NCI-H82 treated with DMSO at 0.1 percent for 48 hours (cell line): Measurements from ENCODE around the gene SH3RF1.
A peak's percentile ranks its signal among the peaks of the same experiment; 100 is the strongest.
"Not testable (repeated sequence)": the region's sequence is repeated elsewhere in the genome, so short reads cannot be mapped to it uniquely, and the experiment has no call there.

Source experiments
- DNase-seq: peaks from one replicate; lab custom pipeline; 2025; ENCODE audit not compliant: unreplicated experiment; lab: John Stamatoyannopoulos, UW

SH3RF1 gene

DNA sequence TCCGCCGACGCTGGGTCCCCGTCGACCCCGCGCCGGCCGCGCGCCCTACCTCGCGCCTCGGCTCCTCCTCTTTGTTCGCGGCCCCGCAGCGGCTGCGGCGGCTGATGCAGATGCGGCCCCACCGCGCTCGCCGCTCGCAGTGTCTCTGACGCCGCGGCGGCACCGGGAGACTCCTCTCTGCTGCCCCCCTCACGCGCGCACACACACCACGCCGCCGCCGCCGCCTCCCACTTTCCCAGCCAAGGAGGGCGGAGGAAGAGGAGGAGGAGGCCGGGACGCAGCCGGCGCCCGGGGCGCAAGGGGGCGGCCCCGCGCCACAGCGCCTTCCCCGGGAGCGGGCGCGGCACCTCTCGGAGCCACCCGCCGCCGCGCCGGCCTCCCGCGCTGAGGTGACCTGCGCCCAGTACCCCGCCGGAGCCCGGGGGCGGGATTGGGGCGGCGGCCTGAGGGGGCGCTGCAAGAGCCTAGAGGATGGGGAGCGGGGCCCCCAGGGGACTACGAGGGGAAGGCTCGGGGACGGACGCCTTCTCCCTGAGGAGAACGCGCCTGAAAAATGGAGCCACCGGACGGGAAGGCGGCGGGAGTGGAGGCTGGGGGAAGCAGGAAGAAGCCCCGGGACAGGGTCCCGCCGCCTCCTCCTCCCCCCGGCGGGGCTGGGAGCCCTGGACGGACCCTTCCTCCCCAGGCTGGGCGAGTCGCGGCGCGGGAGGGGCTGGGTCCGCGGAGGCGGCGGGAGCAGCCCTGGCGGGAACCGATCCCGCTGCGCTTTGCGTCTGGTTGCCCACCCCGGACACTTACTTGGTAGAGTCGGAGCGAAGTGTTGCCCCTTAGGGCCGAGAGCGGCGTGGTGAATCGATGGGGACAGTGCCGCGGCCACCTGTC, at the start of gene SH3RF1:
TSS of gene SH3RF1 (minus strand) at position 147 of the 882 bp plus-strand sequence. CDS start 1,744 bp downstream, outside the sequence.
- DNase-seq = peak; percentile 17

DNA sequence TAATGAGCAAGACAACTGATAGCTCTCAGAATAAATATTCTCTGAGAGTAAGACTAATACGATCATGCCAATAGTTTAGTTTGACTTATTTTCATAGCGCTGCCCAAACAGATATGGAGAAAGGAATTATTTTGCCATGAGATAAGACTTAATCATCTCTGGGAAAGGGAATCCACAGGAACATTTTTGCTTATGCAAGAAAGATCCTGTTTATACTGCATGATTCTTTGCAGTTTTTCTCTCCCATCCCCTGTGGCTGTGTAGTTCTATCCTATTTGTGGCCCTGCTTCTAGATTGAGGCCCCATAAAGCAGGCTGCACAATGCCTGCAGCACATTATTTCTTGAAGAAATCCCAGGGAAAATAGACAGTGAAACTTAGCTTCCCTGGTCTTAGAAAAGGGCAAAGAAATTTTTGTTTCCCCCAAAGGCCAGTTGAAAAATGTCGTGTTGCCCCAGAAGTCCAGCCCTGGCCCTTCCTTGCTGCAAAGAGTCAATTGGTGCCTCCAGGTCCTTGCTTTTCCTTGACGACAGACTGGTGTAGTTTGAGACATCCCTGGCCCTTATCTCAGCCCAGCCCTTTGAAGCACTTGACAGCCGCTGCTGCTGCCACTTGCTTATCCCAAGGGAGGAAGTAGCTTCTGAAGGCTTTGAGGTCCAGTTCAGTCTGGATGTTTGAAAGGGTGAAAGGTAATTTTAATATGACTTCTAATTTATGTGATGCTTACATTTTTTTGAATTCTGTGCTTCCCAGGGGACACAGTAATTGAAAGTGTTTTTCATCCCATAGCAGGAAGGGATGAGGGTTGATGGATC, 45.0 kb upstream of the SH3RF1 start:
- DNase-seq = peak; percentile 20

DNA sequence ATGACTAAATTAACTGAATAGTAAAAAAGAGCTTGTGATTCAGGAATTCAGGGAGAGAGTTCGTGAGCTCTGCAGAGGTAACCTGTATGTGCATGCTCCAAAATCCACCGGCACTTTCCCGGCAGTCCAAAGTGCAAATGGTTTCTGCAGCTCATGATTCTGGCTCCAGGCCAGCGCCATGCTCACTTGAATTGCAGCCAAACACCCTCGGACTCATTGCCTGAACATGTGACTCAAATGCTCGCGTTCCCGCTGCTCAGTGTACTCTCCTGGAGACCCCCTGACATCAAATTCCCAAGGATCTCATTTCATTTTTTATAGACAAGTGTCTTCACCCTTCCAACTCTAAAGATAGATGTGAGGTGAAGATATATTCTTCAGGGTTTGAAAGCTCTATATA, 44.1 kb upstream of the SH3RF1 start:
- DNase-seq = no peak

DNA sequence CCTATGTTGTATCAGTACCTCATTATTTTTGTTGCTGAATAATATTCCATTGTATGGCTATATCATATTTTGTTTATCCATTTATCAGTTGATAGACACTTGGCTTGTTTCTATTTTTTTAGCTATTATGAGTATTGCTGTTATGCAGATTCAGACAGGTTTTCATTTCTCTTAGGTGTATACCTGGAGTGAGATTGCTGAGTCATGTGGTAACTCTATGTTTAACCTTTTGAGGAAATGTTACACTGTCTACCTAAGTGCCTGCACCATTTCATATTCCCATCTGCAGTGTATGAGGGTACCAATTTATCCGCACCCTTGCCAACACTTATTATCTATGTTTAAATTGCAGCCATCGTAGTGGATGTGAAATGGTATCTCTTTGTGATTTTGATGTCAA, 43.0 kb upstream of the SH3RF1 start:
- DNase-seq = no peak

DNA sequence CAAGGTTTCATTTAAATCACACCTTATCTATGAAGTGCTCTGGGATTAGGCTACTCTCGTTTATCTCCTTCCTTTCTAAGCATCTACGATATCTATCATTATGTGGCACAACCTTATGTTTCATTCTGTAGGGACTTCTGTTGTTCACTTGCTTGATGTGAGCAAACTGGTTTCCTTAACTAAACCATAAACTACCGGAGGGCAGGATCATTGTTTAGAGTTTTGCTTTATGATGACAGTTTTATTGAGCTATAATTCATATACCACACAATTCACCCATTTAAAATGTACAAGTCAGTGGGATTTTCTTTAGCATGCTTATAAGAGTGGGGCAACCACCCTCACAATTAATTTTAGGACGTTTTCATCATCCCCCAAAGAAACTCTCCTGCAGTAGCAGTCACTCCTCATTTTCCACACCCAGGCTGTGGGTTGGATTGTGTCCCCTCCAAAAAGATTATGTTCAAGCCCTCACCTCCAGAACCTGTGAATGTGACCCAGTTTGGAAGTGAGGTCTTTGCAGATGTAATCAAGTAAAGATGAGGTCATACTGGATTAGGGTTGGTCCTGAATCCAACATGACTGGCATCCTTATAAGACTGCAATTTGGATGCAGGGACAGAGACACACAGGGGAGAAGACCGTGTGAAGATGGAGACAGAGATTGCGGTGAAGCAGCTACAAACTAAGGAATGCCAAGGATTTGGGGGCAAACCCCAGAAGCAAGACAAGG, 42.1 kb upstream of the SH3RF1 start:
- no peak for DNase-seq

DNA sequence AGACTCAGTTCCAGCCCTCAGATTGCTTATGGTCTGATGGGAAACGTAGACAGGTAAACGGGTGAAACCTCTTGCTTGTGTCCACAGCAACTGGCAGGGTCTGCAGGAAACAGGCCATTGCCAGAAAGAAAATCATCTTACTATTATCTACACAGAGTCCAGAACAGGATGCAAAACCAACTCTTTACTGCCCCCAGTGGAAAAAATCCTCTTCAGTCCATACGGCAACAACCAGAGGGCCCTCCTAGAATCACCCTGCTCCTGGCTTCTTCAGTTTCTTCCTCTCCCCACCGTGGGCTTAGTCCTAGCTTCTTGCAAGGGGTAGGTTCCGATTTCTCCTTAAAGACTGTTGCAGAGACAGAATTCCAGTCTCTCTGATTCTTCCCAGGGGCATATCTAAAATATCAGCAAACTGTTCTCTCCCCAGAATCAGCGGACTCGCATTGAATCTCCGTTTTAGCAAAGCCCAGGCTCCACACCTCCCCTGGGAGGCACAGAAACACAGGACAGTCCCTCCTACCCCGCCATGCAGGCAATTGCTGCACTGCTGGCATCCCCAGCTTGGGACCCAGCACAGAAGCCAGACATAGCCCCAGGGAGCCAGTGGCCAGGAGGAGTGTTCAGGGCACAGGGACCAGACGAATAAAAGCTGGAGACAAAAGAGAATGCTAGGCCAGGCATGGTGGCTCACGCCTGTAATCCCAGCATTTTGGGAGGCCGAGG, 41.0 kb upstream of the SH3RF1 start:
- DNase-seq = peak; percentile 18

DNA sequence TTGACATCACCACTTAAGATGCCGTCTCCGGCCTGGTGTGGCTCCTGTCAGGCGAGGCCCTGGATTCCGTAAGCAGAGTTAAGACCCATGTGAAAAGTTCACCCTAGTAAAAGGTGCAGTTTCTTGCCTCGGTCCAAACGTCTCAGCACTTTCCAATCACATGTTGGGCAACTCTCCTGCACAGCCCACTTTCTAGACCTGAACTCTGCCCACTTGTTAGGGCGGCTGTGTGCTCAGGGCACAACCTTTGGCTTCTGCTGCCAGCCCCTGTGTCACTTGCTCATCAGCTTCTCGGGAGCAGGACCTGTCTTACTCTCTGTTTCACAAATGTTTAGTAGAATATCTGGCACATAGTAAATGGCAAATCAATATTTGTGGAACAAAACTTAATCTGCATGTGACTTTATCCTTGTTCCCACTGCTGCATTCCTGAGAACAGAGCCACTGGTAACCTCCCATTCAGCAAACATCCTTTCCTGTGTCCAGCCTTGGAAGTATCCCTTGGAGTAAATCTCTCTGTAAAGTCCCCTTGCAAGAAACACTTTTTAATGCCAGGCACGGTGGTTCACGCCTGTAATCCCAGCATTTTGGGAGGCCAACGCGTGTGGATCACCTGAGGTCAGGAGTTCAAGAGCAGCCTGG, 38.7 kb upstream of the SH3RF1 start:
- DNase-seq = no peak

DNA sequence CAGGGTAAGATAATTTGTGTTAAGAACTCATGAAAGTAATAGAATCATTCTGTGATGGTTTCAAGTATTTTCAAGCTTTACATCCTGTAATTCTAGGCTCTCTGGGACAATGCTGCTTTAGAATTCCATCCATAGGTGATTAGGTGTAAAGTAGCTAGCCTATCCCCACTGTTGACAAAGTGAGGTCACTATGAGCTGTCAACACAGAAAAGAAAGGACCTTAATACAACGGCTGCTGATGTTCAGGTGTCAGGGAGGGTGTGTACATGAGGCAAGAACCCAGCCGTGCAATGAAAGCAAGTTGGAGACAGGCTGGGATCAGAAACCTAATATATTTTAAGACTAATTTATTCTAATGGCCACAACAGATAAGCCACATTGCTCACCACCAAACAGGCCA, 36.8 kb upstream of the SH3RF1 start:
- DNase-seq = no peak

DNA sequence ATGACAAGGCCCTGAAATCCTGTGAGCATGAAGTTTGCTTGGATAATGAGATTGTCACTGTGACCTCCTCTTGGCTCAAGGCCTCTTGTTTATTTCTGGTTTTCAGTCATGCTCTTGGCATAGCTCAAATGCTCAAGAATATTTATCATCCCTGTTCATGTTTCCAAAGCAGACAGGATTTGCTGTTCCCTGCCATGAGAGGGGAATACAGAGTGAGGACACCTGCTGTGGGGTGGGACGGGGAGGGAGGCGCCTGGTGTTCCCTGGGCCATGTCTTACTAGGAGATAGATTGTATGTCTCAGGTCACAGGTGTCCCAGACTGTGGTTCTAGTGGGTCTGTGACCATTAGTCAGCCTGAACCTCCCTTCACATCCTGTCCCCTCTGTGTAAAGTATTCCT, 34.9 kb upstream of the SH3RF1 start:
- no peak for DNase-seq

DNA sequence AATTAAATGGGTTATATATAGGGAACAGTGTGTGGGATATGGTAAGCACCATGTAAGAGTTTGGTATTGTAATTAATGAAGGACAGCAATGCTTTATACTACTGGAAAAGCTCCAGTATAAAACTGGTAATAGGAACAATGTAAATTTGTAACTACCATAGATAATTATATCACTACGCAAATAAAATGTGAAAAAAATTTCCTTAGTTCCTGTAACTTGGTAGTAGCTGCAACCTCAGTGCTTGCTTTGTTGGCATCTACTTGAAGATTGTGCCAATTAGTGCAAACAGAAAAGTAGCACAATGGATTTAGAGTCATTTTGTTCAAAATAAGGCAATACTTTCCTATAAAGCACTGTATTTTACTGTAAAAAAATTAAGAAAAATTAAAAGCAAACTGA, 34.4 kb upstream of the SH3RF1 start:
- no peak for DNase-seq

DNA sequence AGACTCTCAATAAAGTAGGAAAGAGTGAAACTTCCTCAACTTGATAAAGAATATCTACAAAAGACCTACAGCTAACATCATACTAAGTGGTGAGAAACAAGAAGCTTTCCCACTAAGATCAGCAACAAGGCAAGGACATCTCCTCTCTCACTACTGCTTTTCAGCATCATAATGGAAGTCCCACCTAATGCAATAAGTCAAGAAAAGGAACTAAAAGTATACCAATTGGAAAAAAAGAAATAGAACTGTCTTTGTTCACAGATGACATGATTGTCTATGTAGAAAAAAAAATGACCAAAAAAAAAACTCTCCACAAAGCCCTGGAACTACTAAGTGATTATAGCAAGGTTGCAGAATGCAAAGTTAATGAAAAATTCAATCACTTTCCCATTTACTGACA, 25.1 kb upstream of the SH3RF1 start:
- no peak for DNase-seq

DNA sequence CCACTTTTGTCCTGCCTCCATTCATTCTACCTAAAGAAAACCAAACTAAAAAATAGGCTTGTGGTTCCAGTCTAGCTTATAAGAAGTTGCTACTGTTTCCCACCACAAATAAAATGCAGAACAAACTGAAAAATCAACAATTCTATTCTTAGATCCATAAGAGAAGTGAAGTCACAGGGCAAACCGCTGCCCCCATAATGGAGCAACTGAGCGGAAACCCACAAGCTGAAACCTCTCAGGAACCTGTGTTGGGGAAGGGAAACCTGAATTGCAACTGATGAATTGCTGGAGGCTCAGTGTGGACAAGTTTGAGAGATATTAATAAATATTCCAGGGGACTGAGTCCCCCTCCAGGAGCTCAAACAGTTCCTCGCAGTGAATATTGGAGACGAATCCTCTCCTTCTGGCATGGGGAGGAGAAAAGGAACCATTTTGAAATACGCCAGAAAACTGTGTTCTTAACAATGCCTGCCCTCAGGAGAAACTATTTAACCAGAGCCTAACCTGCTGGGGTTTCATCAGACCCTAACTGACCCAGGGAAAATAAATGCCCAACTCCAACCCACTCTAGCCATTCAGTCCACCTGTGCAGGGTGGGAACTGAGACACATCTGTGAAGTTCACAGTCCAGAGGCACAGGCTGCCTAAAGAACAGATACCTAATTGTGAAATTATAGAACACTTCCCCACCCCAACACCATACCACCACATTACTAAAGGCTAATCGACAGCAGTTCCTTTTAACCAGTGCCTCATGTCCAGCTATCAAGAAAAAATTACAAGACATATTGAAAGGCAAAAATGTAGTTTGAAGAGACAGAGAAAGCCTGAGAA, 22.8 kb upstream of the SH3RF1 start:
- DNase-seq = no peak

DNA sequence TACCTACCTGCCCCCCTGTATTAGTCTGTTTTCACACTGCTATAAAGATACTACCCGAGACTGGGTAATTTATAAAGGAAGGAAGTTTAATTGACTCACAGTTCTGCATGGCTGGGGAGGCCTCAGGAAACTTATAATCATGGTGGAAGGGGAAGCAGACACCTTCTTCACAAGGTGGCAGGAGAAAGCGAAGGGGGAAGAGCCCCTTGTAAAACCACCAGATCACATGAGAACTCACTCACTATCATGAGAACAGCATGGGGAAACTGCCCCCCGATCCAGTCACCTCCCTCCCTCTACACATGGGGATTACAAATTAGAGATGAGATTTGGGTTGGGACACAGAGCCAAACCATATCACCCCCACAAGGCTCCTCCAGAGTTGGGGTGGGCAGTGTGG, 17.2 kb upstream of the SH3RF1 start:
- not testable (repeated sequence) for DNase-seq

DNA sequence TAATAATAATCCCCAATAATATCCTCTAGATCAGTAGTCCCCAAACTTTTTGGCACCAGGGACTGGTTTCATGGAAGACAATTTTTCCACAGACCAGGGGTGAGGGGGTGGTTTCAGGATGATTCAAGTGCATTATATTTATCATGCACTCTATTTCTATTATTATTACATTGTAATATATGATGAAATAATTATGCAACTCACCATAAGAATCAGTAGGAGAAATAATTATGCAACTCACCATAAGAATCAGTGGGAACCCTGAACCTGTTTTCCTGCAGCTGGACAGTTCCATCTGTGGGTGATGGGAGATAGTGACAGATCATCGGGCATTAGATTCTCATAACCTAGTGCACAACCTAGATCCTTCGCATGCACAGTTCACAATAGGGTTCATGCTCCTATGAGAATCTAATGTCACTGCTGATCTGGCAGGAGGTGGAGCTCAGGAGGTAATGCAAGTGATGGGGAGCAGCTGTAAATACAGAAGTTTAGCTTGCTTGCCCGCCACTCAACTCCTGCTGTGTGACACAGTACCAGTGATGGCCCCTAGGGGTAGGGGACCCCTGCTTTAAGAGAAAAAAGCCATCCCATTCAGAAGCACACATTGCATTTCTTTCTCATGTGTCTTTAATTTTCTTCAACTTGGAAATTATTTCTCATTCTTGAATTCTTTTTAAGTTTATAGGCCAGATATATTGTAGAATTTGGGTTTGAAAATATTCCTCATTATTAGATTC, 16.0 kb upstream of the SH3RF1 start:
- DNase-seq = no peak

DNA sequence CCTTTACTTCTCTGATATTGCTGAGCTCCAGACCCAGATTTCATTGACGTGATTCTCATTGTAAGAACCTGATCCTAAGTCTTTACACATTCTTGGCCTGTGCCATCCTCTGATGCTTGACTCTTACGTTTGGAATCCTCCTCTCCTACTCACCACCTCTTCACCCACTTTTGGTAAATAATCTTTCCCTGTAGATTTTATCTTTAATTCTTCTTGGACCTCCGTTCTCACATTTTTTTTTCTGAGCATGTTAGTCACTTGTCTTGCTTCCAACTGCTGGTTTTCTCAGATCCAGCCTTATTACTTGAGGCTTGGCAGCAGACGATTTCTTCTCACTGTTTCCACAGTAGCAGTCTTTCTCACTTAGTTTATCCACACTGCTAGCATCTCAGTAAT, 12.4 kb upstream of the SH3RF1 start:
- DNase-seq = no peak

DNA sequence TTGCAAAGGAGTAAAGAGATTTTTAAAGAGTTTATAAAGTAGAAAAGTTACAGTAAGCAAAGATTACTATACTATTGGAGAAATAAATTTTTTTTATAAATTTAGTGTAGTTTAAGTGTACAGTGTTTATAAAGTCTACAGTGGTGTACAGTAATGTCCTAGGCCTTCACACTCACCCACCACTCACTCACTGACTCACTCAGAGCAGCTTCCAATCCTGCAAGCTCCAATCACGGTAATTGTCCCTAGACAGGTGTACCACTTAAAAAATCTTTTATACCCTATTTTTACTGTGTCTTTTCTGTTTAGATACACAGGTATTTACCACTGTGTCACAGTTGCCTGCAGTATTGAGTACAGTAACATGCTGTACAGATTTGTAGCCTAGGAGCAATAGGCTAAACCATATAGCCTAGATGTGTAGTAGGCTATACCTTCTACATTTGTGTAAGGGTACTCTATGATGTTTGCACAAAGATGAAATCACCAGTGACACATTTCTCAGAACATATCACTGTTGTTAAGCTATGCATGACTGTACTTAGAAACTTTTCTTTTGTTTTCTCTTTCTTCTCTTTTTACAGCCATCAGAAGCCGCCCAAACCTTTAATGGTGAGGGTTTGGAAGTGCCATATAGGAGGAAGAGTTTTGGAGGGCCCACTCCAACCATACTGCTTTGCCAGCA, 11.8 kb upstream of the SH3RF1 start:
- DNase-seq = no peak

DNA sequence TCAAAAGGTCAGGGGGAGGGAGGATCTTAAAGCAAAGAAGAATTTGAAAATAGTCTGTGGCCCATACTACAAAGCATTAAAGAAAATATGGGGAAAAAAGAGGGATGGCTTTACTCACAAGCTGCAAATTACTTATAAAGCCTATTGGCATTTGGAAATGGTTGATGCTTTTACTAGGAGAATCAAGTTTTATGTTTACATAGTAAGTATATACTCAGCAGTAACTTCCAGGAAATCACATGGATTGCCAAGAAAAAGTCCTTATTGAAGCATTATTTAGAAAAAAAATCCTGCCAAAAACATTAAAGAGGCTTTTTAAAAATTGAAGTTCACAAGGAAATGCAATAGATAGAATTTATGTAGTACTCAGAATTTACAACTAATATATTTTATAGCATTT, 8.4 kb upstream of the SH3RF1 start:
- no peak for DNase-seq

DNA sequence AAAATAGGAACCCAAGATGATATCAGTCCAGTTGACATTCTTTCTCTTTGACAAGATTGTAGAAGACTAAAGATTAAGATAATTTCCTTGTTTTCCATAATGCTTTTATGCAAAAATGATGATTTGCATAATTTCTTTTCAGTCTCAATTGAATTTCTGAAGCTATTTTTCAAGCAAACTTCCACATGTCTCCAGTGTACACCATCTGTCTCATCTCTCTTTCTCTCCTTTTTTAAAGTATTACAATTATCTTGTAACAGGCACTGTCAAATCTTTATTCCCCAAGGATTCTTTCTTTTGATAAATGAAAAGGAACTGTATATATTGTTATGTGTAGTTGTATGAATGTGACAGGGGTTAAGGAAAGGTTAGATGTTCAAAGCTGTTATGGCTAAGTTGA, 7.9 kb upstream of the SH3RF1 start:
- DNase-seq = no peak
